Measurements from ENCODE around the gene GPHN. TPM values are rescaled to one million over a fixed set of nuclear protein-coding genes. Genes with fewer than 3 reads are reported as not detected.
"Not testable (repeated sequence)": the region's sequence is repeated elsewhere in the genome, so short reads cannot be mapped to it uniquely, and the experiment has no call there.

The GPHN gene
- polyA plus RNA-seq, 2 of the 4 experiments (the other 2 are of a cell fraction) = 12.7 to 15.5 TPM

DNA sequence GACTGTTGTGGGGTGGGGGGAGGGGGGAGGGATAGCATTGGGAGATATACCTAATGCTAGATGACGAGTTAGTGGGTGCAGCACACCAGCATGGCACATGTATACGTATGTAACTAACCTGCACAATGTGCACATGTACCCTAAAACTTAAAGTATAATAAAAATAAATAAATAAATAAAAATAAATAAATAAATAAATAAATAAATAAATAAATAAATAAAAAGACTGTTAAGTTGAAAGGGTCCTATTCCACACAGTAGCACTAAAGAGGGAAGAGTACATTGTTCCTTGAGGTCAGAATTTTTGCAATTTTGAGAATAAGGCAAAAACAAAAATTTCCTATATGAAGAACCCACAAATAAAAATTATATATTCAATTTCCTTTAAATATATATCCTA, 329.5 kb downstream of the GPHN start:
- H3K4me2 ChIP-seq; H3K27ac ChIP-seq; H3K4me1 ChIP-seq; FAIRE-seq; H3K9me3 ChIP-seq; CTCF ChIA-PET; ATAC-seq; DNase-seq (ENCODE audit: low read depth in 1 of 2, low spot score in 1 of 2); H3K4me3 ChIP-seq; POLR2A ChIA-PET: not testable (repeated sequence)
- TF ChIP-seq ZC3H11A (IDR thresholded peaks at IDR 0.05) = peak; percentile 68
- 79% methylated on average over 2 of the region's 2 CpGs for WGBS (ENCODE audit: missing lambda C conversion rate)

DNA sequence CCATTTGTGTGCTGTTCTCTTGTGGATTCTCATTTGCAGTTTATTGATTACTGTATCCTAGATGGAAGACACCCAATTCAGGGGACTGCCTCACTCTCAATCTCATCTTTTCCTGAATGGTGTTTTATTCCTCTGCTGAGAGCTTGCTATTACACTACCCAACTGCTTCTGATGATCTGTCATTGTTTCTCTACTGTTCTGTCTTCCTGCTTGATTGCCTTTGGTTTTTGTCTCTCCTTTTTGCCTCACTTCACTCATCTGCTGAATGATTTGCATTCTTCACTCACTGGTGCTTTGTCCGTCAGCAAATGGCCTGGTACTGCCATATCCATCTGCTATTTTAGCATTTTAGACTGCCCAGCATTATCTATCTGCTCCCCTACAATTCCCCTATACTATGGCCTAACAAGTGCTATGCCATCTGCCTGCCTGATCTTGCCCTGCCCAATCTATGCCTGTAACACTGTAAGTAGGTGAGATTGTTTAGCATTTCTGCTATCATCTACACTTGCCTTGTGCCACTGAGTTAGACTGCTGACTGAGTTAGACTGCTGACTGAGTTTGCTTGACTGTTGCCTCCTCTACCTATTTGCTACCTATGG, 335.1 kb downstream of the GPHN start:
- TF ChIP-seq, protein P1, sequence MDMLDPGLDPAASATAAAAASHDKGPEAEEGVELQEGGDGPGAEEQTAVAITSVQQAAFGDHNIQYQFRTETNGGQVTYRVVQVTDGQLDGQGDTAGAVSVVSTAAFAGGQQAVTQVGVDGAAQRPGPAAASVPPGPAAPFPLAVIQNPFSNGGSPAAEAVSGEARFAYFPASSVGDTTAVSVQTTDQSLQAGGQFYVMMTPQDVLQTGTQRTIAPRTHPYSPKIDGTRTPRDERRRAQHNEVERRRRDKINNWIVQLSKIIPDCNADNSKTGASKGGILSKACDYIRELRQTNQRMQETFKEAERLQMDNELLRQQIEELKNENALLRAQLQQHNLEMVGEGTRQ (IDR thresholded peaks at IDR 0.05) = no peak
- TF ChIP-seq MAZ (IDR thresholded peaks at IDR 0.05; ENCODE audit: borderline replicate concordance, low read depth, low read length) (no peak), RAD21 (conservative IDR thresholded peaks at IDR 0.05 in 1 of 2, IDR thresholded peaks at IDR 0.05 in 1 of 2) (no peak), POLR2AphosphoS2 (conservative IDR thresholded peaks at IDR 0.05; ENCODE audit: low read length) (no peak), RCOR1 (IDR thresholded peaks at IDR 0.05; ENCODE audit: low read depth, low read length) (no peak), POLR2A (IDR thresholded peaks at IDR 0.05; ENCODE audit: low read length) (no peak), BHLHE40 (IDR thresholded peaks at IDR 0.05; ENCODE audit: low read depth, low read length) (no peak), TFCP2L1 (CRISPR knock-in tag; IDR thresholded peaks at IDR 0.05) (no peak), GATA3 (IDR thresholded peaks at IDR 0.05; ENCODE audit: borderline replicate concordance) (no peak), CHD2 (IDR thresholded peaks at IDR 0.05; ENCODE audit: low read length, partially characterized antibody) (no peak), KDM5A (IDR thresholded peaks at IDR 0.05) (no peak), MAFK (IDR thresholded peaks at IDR 0.05; ENCODE audit: partially characterized antibody) (no peak)
- TF ChIP-seq, protein P2, sequence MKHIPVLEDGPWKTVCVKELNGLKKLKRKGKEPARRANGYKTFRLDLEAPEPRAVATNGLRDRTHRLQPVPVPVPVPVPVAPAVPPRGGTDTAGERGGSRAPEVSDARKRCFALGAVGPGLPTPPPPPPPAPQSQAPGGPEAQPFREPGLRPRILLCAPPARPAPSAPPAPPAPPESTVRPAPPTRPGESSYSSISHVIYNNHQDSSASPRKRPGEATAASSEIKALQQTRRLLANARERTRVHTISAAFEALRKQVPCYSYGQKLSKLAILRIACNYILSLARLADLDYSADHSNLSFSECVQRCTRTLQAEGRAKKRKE (CRISPR knock-in tag; IDR thresholded peaks at IDR 0.05; ENCODE audit: low read depth) = no peak
- TF ChIP-seq, protein P3, sequence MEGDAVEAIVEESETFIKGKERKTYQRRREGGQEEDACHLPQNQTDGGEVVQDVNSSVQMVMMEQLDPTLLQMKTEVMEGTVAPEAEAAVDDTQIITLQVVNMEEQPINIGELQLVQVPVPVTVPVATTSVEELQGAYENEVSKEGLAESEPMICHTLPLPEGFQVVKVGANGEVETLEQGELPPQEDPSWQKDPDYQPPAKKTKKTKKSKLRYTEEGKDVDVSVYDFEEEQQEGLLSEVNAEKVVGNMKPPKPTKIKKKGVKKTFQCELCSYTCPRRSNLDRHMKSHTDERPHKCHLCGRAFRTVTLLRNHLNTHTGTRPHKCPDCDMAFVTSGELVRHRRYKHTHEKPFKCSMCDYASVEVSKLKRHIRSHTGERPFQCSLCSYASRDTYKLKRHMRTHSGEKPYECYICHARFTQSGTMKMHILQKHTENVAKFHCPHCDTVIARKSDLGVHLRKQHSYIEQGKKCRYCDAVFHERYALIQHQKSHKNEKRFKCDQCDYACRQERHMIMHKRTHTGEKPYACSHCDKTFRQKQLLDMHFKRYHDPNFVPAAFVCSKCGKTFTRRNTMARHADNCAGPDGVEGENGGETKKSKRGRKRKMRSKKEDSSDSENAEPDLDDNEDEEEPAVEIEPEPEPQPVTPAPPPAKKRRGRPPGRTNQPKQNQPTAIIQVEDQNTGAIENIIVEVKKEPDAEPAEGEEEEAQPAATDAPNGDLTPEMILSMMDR (IDR thresholded peaks at IDR 0.05) = no peak
- TF ChIP-seq, protein P4, sequence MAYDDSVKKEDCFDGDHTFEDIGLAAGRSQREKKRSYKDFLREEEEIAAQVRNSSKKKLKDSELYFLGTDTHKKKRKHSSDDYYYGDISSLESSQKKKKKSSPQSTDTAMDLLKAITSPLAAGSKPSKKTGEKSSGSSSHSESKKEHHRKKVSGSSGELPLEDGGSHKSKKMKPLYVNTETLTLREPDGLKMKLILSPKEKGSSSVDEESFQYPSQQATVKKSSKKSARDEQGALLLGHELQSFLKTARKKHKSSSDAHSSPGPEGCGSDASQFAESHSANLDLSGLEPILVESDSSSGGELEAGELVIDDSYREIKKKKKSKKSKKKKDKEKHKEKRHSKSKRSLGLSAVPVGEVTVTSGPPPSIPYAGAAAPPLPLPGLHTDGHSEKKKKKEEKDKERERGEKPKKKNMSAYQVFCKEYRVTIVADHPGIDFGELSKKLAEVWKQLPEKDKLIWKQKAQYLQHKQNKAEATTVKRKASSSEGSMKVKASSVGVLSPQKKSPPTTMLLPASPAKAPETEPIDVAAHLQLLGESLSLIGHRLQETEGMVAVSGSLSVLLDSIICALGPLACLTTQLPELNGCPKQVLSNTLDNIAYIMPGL (CRISPR knock-in tag; IDR thresholded peaks at IDR 0.05; ENCODE audit: borderline replicate concordance) = no peak
- TF ChIP-seq, protein P5, sequence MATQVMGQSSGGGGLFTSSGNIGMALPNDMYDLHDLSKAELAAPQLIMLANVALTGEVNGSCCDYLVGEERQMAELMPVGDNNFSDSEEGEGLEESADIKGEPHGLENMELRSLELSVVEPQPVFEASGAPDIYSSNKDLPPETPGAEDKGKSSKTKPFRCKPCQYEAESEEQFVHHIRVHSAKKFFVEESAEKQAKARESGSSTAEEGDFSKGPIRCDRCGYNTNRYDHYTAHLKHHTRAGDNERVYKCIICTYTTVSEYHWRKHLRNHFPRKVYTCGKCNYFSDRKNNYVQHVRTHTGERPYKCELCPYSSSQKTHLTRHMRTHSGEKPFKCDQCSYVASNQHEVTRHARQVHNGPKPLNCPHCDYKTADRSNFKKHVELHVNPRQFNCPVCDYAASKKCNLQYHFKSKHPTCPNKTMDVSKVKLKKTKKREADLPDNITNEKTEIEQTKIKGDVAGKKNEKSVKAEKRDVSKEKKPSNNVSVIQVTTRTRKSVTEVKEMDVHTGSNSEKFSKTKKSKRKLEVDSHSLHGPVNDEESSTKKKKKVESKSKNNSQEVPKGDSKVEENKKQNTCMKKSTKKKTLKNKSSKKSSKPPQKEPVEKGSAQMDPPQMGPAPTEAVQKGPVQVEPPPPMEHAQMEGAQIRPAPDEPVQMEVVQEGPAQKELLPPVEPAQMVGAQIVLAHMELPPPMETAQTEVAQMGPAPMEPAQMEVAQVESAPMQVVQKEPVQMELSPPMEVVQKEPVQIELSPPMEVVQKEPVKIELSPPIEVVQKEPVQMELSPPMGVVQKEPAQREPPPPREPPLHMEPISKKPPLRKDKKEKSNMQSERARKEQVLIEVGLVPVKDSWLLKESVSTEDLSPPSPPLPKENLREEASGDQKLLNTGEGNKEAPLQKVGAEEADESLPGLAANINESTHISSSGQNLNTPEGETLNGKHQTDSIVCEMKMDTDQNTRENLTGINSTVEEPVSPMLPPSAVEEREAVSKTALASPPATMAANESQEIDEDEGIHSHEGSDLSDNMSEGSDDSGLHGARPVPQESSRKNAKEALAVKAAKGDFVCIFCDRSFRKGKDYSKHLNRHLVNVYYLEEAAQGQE (IDR thresholded peaks at IDR 0.05) = no peak
- 96% methylated on average over 1 of the region's 1 CpG for WGBS (ENCODE audit: missing lambda C conversion rate)
- ChIA-PET CTCF (no interaction called here), POLR2A (no interaction called here)
- no peak for FAIRE-seq
- H3K4me3 ChIP-seq = no peak overlapping the region
- no peak for ATAC-seq
- no peak overlapping the region for H3K4me2 ChIP-seq
- no peak overlapping the region for H3K27ac ChIP-seq
- no peaks in the 10 kb centered on the region for H3K9me3 ChIP-seq
- no peak for DNase-seq (ENCODE audit: low read depth in 1 of 2, low spot score in 1 of 2)
- H3K4me1 ChIP-seq = no peaks in the 10 kb centered on the region

Data from A549 (cell line).